ENCODE measurements around the gene NLGN1.

- no peak for TF ChIP-seq CTCF (IDR thresholded peaks at IDR 0.05)
- no peak for TF ChIP-seq POLR2A (IDR thresholded peaks at IDR 0.05)
These were observed 301.8 kb downstream of the NLGN1 start for GRCh38 chr3:173699353-173699752.

Data from heart left ventricle (tissue), 13 donors.